ENCODE measurements around the gene CRIP3. TPM values are rescaled to one million over a fixed set of nuclear protein-coding genes. Genes with fewer than 3 reads are reported as not detected.

The CRIP3 gene
- total RNA-seq, 1 donor from 2014 or later, result 8.4 TPM

GRCh38 chr6:43290905-43291355 lies 17.7 kb downstream of the CRIP3 start:
- DNase-seq (ENCODE audit: low spot score) (peak; percentile 69), ATAC-seq (peak; percentile 77)

- ATAC-seq (no peak), DNase-seq (ENCODE audit: low spot score) (no peak)
These were observed 18.2 kb downstream of the CRIP3 start for GRCh38 chr6:43290339-43290904.

GRCh38 chr6:43287717-43288679 lies 20.6 kb downstream of the CRIP3 start:
- no peak for DNase-seq (ENCODE audit: low spot score)
- ATAC-seq, result no peak

GRCh38 chr6:43286980-43287716 lies 21.5 kb downstream of the CRIP3 start:
- no peak for DNase-seq (ENCODE audit: low spot score)

GRCh38 chr6:43286456-43286979 lies 22.1 kb downstream of the CRIP3 start:
- ATAC-seq, result no peak
- DNase-seq (ENCODE audit: low spot score), result no peak

More at GRCh38 chr6:43286980-43287716, 21.5 kb downstream of the CRIP3 start:
- peak; percentile 74 for ATAC-seq

- DNase-seq (ENCODE audit: low spot score), result no peak
- no peak for ATAC-seq
These were observed 22.8 kb downstream of the CRIP3 start for GRCh38 chr6:43285832-43286231.

- DNase-seq (ENCODE audit: low spot score), result no peak
- ATAC-seq, result no peak
These were observed 23.4 kb downstream of the CRIP3 start for GRCh38 chr6:43284991-43285781.

GRCh38 chr6:43283905-43284304 lies 24.7 kb downstream of the CRIP3 start:
- DNase-seq (ENCODE audit: low spot score) (no peak), ATAC-seq (no peak)

GRCh38 chr6:43283514-43283901 lies 25.1 kb downstream of the CRIP3 start:
- ATAC-seq (no peak), DNase-seq (ENCODE audit: low spot score) (no peak)

GRCh38 chr6:43282636-43283513 lies 25.8 kb downstream of the CRIP3 start:
- DNase-seq (ENCODE audit: low spot score), result no peak
- ATAC-seq, result no peak

- DNase-seq (ENCODE audit: low spot score) (no peak), ATAC-seq (no peak)
These were observed 26.6 kb downstream of the CRIP3 start for GRCh38 chr6:43282060-43282459.

GRCh38 chr6:43280234-43280633 lies 28.4 kb downstream of the CRIP3 start:
- ATAC-seq (no peak), DNase-seq (ENCODE audit: low spot score) (no peak)

GRCh38 chr6:43278524-43279078 lies 30.0 kb downstream of the CRIP3 start:
- peak; percentile 85 for DNase-seq (ENCODE audit: low spot score)
- ATAC-seq, result peak; percentile 52

GRCh38 chr6:43277643-43278523 lies 30.7 kb downstream of the CRIP3 start:
- DNase-seq (ENCODE audit: low spot score), result peak; percentile 84
- ATAC-seq, result peak; percentile 20

- ATAC-seq (no peak), DNase-seq (ENCODE audit: low spot score) (no peak)
These were observed 31.4 kb downstream of the CRIP3 start for GRCh38 chr6:43277306-43277642.

- DNase-seq (ENCODE audit: low spot score) (peak; percentile 86), ATAC-seq (peak; percentile 51)
These were observed 31.9 kb downstream of the CRIP3 start for GRCh38 chr6:43276577-43277305.

- no peak for ATAC-seq
- DNase-seq (ENCODE audit: low spot score), result no peak
These were observed 32.6 kb downstream of the CRIP3 start for GRCh38 chr6:43275801-43276576.

Measured in left lobe of liver (tissue), 2 donors.